Mucosa of rectum (tissue), 2 donors: Measurements from ENCODE around the gene ACOT2.
A peak's percentile ranks its signal among the peaks of the same experiment; 100 is the strongest.
"Not testable (repeated sequence)": the region's sequence is repeated elsewhere in the genome, so short reads cannot be mapped to it uniquely, and the experiment has no call there.

Experiments
- H3K27ac ChIP-seq, 2 donors: one replicate each; pipeline ENCODE4 v1.7.0; 2013; ENCODE audit warnings: inconsistent platforms in 2 of 2, low read depth in 2 of 2, low read length in 2 of 2
- H3K27me3 ChIP-seq, 2 donors: one replicate each; pipeline ENCODE4 v1.7.0; 2013; ENCODE audit warnings: low read length in 2 of 2; ENCODE audit not compliant: control insufficient read depth in 2 of 2, insufficient read depth in 2 of 2
- H3K36me3 ChIP-seq, 2 donors: one replicate each; pipeline ENCODE4 v1.7.0; 2013; ENCODE audit warnings: low read length in 2 of 2; ENCODE audit not compliant: control insufficient read depth in 2 of 2, insufficient read depth in 2 of 2
- H3K4me1 ChIP-seq, 2 donors: one replicate each; pipeline ENCODE4 v1.7.0; 2013; ENCODE audit warnings: low read length in 2 of 2, mild to moderate bottlenecking in 1 of 2; ENCODE audit not compliant: control insufficient read depth in 2 of 2, insufficient read depth in 2 of 2
- H3K4me3 ChIP-seq, 2 donors: one replicate each; pipeline ENCODE4 v1.7.0; 2013; ENCODE audit warnings: low read length in 2 of 2
- H3K9ac ChIP-seq, 2 donors: one replicate each; pipeline ENCODE4 v1.7.0; 2013; ENCODE audit warnings: low read length in 2 of 2, low read depth in 1 of 2, mild to moderate bottlenecking in 1 of 2
- H3K9me3 ChIP-seq, 2 donors: one replicate each; pipeline ENCODE4 v1.7.0; 2013; ENCODE audit warnings: low read length in 2 of 2; ENCODE audit not compliant: control insufficient read depth in 2 of 2
- donor health status: healthy.
- donor health status: Normal muscosa, but diverticular disease.

Gene ACOT2

GRCh38 chr14:73549097-73549496 is 19.9 kb upstream of the ACOT2 start:
- not testable (repeated sequence) for H3K27ac ChIP-seq, H3K9ac ChIP-seq, H3K27me3 ChIP-seq, H3K36me3 ChIP-seq, H3K4me1 ChIP-seq, H3K9me3 ChIP-seq, H3K4me3 ChIP-seq

DNA sequence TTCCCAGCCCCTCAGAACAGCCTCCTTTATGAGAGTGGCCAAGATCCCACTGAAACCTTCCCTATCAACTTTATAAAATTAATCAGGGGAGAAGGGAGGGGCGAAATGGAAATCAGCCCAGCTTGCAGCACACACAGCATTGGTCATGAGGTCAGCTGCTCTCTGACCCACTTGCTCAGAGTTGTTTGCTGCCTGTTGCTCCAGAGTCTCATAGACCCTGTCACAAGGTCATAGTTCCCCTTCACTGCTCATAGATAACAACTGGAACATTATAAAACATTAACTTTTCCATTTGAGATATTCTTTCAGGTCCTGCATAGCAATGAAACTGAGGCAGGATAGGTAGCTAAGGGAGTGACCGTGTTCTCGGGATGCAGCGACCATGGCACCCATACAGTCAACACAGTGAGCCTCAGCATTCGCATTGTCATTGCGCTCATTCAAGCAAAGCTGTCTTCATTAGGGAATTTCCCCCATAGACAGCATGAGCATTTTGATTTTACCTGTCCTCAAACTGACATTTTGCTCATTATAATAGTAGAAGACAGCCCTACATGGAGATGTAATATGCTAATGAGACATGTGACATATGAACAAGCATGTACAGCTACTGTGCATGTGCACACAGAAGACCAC is 19.0 kb upstream of the ACOT2 start:
- H3K4me1 ChIP-seq, H3K36me3 ChIP-seq, H3K27me3 ChIP-seq, H3K27ac ChIP-seq, H3K9ac ChIP-seq, H3K4me3 ChIP-seq, H3K9me3 ChIP-seq: not testable (repeated sequence)

DNA sequence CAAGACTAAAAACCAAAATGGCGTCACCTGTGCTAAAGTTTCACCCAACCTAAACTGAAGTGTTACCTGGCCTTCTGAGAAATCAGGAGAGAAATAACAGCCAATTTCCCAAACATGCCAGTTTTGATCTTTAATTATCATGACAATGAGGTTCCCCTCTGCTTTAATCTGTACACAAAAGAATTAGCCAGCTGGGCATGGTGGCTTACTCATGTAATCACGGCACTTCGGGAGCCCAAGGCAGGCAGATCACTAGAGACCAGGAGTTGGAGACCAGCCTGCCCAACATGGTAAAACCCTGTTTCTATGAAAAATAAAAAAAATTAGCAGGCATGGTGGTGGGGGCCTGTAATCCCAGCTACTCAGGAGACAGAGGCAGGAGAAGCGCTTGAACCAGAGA is 15.2 kb upstream of the ACOT2 start:
- Histone ChIP-seq H3K27me3 (no peaks in the 10 kb centered on the region), H3K9me3 (no peaks in the 10 kb centered on the region), H3K27ac (no peak overlapping the region), H3K36me3 (no peaks in the 10 kb centered on the region), H3K4me3 (no peak overlapping the region), H3K4me1 (no peaks in the 10 kb centered on the region), H3K9ac (no peak overlapping the region)

- H3K4me1 ChIP-seq, H3K9me3 ChIP-seq, H3K9ac ChIP-seq, H3K36me3 ChIP-seq, H3K27me3 ChIP-seq, H3K4me3 ChIP-seq, H3K27ac ChIP-seq: not testable (repeated sequence)
Observed at GRCh38 chr14:73557201-73557600, 11.8 kb upstream of the ACOT2 start.

DNA sequence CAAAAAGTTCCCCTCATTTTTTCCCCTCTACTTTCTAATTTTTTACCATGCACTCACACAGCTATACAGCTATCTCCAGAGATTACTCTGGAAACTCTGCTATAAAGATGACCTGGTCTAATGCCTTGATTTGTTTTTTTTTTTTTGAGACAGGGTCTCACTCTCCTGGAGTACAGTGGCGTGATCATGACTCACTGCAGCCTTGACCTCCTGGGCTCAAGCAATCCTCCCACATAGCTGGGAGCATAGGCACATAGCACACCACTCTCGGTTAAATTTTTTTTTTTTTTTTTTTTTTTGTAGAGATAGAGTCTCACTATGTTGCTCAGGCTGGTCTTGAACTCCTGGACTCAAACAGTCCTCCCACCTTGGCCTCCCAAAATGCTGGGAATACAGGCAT is 10.8 kb upstream of the ACOT2 start:
- H3K27ac ChIP-seq, H3K36me3 ChIP-seq, H3K4me1 ChIP-seq, H3K9ac ChIP-seq, H3K27me3 ChIP-seq, H3K4me3 ChIP-seq, H3K9me3 ChIP-seq: not testable (repeated sequence)

GRCh38 chr14:73562256-73562655 is 6.8 kb upstream of the ACOT2 start:
- not testable (repeated sequence) for H3K27me3 ChIP-seq, H3K9me3 ChIP-seq, H3K36me3 ChIP-seq, H3K27ac ChIP-seq, H3K4me1 ChIP-seq, H3K4me3 ChIP-seq, H3K9ac ChIP-seq

GRCh38 chr14:73562696-73563095 is 6.3 kb upstream of the ACOT2 start:
- H3K4me1 ChIP-seq, H3K27me3 ChIP-seq, H3K27ac ChIP-seq, H3K9ac ChIP-seq, H3K4me3 ChIP-seq, H3K9me3 ChIP-seq, H3K36me3 ChIP-seq: not testable (repeated sequence)

GRCh38 chr14:73566431-73566830 is 2.6 kb upstream of the ACOT2 start:
- H3K9ac ChIP-seq, H3K27me3 ChIP-seq, H3K27ac ChIP-seq, H3K9me3 ChIP-seq, H3K4me3 ChIP-seq, H3K36me3 ChIP-seq: not testable (repeated sequence)
- H3K4me1 ChIP-seq = peaks cover 4 to 16% of the 10 kb centered on the region in 2 donors

- H3K4me3 ChIP-seq, H3K9ac ChIP-seq, H3K36me3 ChIP-seq, H3K27ac ChIP-seq, H3K27me3 ChIP-seq, H3K9me3 ChIP-seq: not testable (repeated sequence)
- H3K4me1 ChIP-seq = peaks cover 4 to 16% of the 10 kb centered on the region in 2 donors
Observed at GRCh38 chr14:73566935-73567334, 2.1 kb upstream of the ACOT2 start.

DNA sequence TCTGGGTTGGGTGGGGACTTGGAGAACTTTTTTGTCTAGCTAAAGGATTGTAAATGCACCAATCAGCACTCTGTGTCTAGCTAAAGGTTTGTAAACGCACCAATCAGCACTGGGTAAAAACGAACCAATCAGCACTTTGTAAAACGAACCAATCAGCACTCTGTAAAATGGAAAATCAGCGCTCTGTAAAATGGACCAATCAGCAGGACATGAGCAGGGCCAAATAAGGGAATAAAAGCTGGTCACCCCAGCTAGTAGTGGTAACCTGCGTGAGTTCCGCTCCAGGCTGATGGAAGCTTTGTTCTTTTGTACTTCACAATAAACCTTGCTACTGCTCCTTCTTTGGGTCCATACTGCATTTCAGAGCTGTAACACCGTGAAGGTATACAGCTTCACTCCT is 1.7 kb upstream of the ACOT2 start:
- Histone ChIP-seq H3K4me3 (peak overlapping the region in 1 of 2 donors; percentile 89), H3K9ac (peak overlapping the region in 1 of 2 donors; percentile 94), H3K36me3 (no peaks in the 10 kb centered on the region), H3K9me3 (no peaks in the 10 kb centered on the region), H3K27ac (no peak overlapping the region), H3K27me3 (no peaks in the 10 kb centered on the region), H3K4me1 (peaks cover 4 to 16% of the 10 kb centered on the region in 2 donors)
